ENCODE data around the gene ZBTB17. TPM values are rescaled to one million over a fixed set of nuclear protein-coding genes. Genes with fewer than 3 reads are reported as not detected.

Gene ZBTB17
- total RNA-seq, 2 experiments from 2014 or later = 44.1 to 45.7 TPM

- ATAC-seq = no peak
- intact Hi-C loops (cut with micrococcal nuclease) = loop anchor here (5.0 kb wide), 1 partner anchor 189 kb away; no protein-coding TSS in a partner anchor
- ChIA-PET CTCF (no interaction called here), POLR2A (no interaction called here)
- no peaks in the 10 kb centered on the region for H3K36me3 Mint-ChIP-seq (ENCODE audit: low read depth)
- H3K9me3 Mint-ChIP-seq = no peaks in the 10 kb centered on the region
- no peaks in the 10 kb centered on the region for H3K27me3 Mint-ChIP-seq
- H3K27ac Mint-ChIP-seq = no peak overlapping the region
- TF ChIP-seq CTCF (IDR thresholded peaks at IDR 0.05) = no peak
- H3K4me3 Mint-ChIP-seq = no peak overlapping the region
- H3K4me1 Mint-ChIP-seq (ENCODE audit: low read depth) = no peaks in the 10 kb centered on the region
- DNase-seq = no peak
These were observed 15.7 kb upstream of the ZBTB17 start for GRCh38 chr1:15991427-15992186.

GRCh38 chr1:15989776-15990175 is 13.9 kb upstream of the ZBTB17 start:
- Mint-ChIP-seq H3K27ac (no peak overlapping the region), H3K36me3 (ENCODE audit: low read depth) (no peaks in the 10 kb centered on the region), H3K9me3 (no peaks in the 10 kb centered on the region), H3K27me3 (no peaks in the 10 kb centered on the region), H3K4me3 (no peak overlapping the region), H3K4me1 (ENCODE audit: low read depth) (peaks cover 10% of the 10 kb centered on the region)
- POLR2A ChIA-PET = no interaction called here
- no peak for ATAC-seq
- CTCF ChIA-PET = no interaction called here
- intact Hi-C loops (cut with micrococcal nuclease) = loop anchor here (5.0 kb wide), 1 partner anchor 187 kb away; no protein-coding TSS in a partner anchor
- DNase-seq = no peak
- no peak for TF ChIP-seq CTCF (IDR thresholded peaks at IDR 0.05)

- POLR2A ChIA-PET = no interaction called here
These were observed 13.2 kb upstream of the ZBTB17 start for GRCh38 chr1:15988856-15989736.

GRCh38 chr1:15985611-15986297 is 9.9 kb upstream of the ZBTB17 start:
- CTCF ChIA-PET = interaction anchor here (0.7 to 1.5 kb wide), 4 partner anchors 22 to 194 kb away, joined by 3 to 7 read pairs (median 4); no protein-coding TSS in a partner anchor
- POLR2A ChIA-PET = interaction anchor here (0.9 to 1.9 kb wide), 3 partner anchors 10 to 152 kb away, joined by 4 to 7 read pairs (median 7); partner anchors contain the start of gene ZBTB17

More at GRCh38 chr1:15988856-15989736, 13.2 kb upstream of the ZBTB17 start:
- CTCF ChIA-PET = no interaction called here
- TF ChIP-seq CTCF (IDR thresholded peaks at IDR 0.05) = no peak
- intact Hi-C loops (cut with micrococcal nuclease) = no loop called here
- Mint-ChIP-seq H3K27me3 (no peaks in the 10 kb centered on the region), H3K9me3 (no peaks in the 10 kb centered on the region), H3K4me3 (no peak overlapping the region), H3K27ac (no peak overlapping the region), H3K4me1 (ENCODE audit: low read depth) (peaks cover 14% of the 10 kb centered on the region), H3K36me3 (ENCODE audit: low read depth) (no peaks in the 10 kb centered on the region)
- DNase-seq (no peak), ATAC-seq (no peak)

More at GRCh38 chr1:15985611-15986297, 9.9 kb upstream of the ZBTB17 start:
- intact Hi-C loops (cut with micrococcal nuclease) = no loop called here
- TF ChIP-seq CTCF (IDR thresholded peaks at IDR 0.05) = no peak
- Mint-ChIP-seq H3K4me1 (ENCODE audit: low read depth) (peaks cover 25% of the 10 kb centered on the region), H3K9me3 (peaks cover 6% of the 10 kb centered on the region), H3K27me3 (peaks cover 2% of the 10 kb centered on the region), H3K36me3 (ENCODE audit: low read depth) (no peaks in the 10 kb centered on the region), H3K27ac (peak overlapping the region; percentile 45), H3K4me3 (no peak overlapping the region)
- ATAC-seq (no peak), DNase-seq (no peak)
